K562 (cell line): Measurements from ENCODE around the gene NPC1.

ENCODE experiments used
- CTBP1 ChIP-seq: fragments of 450-650 bp; IDR thresholded peaks from 2 replicates; pipeline ENCODE4 v1.6.1; 2016; ENCODE audit warnings: borderline replicate concordance
- EP300 ChIP-seq: IDR thresholded peaks from 2 replicates; pipeline ENCODE4 v1.6.1; 2012; ENCODE audit warnings: low read length, improper control_type of control experiment
- POLR2A ChIP-seq: fragments of 450-650 bp; conservative IDR thresholded peaks from 2 replicates; pipeline ENCODE4 v1.6.1; 2016
- TCF7 ChIP-seq: sonication (generic); IDR thresholded peaks from 2 replicates; pipeline ENCODE4 v1.6.1; 2016; ENCODE audit warnings: antibody characterized with exemption, borderline replicate concordance
- ZNF134 ChIP-seq: fragments of 250-450 bp; sonication (Bioruptor Pico); conservative IDR thresholded peaks from 2 replicates; pipeline ENCODE4 v1.4.0; 2020
- TF ChIP-seq, protein P1 (sequence below): sonication (generic); formaldehyde crosslinking; IDR thresholded peaks from 2 replicates; pipeline ENCODE4 v1.8.1; 2022; ENCODE audit warnings: missing genetic modification reagents
- TF ChIP-seq, protein P2 (sequence below), 3 experiments: IDR thresholded peaks in 2 of 3; conservative IDR thresholded peaks in 1 of 3; 2 replicates each; pipeline ENCODE4 v1.5.1; 2011 to 2012; ENCODE audit warnings: low read length in 3 of 3, mild to moderate bottlenecking in 3 of 3, control low read depth in 2 of 3, improper control_type of control experiment in 1 of 3, inconsistent platforms in 1 of 3, low read depth in 1 of 3, mixed read lengths in 1 of 3, moderate library complexity in 1 of 3; ENCODE audit not compliant: insufficient read depth in 2 of 3
- TF ChIP-seq, protein P3 (sequence below): sonication (generic); formaldehyde crosslinking; IDR thresholded peaks from 2 replicates; pipeline ENCODE4 v1.8.1; 2022; ENCODE audit warnings: missing genetic modification reagents

DNA sequence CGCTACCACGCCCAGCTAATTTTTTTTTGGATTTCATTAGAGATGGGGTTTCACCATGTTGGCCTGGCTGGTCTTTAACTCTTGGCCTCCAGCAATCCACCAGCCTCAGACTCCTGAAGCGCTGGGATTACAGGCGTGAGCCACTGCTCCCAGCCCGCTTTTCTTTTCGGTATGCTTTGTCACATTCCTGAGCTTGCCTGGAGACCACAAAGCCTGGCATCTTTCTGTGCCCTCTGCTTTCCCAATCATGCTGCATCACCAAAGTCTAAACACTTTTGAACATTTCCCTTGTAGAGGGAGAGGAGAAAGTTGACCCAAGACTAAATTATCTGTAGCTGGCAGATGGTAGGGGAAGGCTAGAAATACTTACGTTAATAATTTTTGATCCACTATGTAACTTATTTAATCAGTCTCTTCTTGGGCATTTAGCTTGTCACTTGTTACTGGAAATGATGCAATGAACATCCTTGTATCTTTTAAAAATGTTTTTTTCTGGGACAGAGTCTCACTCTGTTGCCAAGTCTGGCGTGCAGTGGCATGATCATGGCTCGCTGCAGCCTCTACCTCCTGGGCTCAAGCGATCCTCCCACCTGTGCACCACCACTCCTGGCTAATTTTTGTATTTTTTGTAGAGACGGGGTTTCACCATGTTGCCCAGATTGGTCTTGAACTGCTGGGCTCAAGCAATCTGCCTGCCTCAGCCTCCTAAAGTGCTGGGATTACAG, 2.7 kb upstream of the NPC1 start:
- TF ChIP-seq, protein P1, sequence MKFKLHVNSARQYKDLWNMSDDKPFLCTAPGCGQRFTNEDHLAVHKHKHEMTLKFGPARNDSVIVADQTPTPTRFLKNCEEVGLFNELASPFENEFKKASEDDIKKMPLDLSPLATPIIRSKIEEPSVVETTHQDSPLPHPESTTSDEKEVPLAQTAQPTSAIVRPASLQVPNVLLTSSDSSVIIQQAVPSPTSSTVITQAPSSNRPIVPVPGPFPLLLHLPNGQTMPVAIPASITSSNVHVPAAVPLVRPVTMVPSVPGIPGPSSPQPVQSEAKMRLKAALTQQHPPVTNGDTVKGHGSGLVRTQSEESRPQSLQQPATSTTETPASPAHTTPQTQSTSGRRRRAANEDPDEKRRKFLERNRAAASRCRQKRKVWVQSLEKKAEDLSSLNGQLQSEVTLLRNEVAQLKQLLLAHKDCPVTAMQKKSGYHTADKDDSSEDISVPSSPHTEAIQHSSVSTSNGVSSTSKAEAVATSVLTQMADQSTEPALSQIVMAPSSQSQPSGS: no peak
- TF ChIP-seq CTBP1: no peak
- no peak for TF ChIP-seq ZNF134 (CRISPR knock-in tag)
- TF ChIP-seq, protein P2, sequence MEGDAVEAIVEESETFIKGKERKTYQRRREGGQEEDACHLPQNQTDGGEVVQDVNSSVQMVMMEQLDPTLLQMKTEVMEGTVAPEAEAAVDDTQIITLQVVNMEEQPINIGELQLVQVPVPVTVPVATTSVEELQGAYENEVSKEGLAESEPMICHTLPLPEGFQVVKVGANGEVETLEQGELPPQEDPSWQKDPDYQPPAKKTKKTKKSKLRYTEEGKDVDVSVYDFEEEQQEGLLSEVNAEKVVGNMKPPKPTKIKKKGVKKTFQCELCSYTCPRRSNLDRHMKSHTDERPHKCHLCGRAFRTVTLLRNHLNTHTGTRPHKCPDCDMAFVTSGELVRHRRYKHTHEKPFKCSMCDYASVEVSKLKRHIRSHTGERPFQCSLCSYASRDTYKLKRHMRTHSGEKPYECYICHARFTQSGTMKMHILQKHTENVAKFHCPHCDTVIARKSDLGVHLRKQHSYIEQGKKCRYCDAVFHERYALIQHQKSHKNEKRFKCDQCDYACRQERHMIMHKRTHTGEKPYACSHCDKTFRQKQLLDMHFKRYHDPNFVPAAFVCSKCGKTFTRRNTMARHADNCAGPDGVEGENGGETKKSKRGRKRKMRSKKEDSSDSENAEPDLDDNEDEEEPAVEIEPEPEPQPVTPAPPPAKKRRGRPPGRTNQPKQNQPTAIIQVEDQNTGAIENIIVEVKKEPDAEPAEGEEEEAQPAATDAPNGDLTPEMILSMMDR (IDR thresholded peaks at IDR 0.05 in 2 of 3, conservative IDR thresholded peaks at IDR 0.05 in 1 of 3; ENCODE audit: insufficient read depth in 2 of 3, low read depth in 1 of 3, low read length in 3 of 3): no peak
- no peak for TF ChIP-seq TCF7
- TF ChIP-seq, protein P3, sequence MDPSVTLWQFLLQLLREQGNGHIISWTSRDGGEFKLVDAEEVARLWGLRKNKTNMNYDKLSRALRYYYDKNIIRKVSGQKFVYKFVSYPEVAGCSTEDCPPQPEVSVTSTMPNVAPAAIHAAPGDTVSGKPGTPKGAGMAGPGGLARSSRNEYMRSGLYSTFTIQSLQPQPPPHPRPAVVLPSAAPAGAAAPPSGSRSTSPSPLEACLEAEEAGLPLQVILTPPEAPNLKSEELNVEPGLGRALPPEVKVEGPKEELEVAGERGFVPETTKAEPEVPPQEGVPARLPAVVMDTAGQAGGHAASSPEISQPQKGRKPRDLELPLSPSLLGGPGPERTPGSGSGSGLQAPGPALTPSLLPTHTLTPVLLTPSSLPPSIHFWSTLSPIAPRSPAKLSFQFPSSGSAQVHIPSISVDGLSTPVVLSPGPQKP: no peak
- TF ChIP-seq POLR2A: no peak
- no peak for TF ChIP-seq EP300
